ENCODE results near the gene SLCO2B1. TPM values are rescaled to one million over a fixed set of nuclear protein-coding genes. Genes with fewer than 3 reads are reported as not detected.
A peak's percentile ranks its signal among the peaks of the same experiment; 100 is the strongest.

The SLCO2B1 gene
- total RNA-seq, 4 donors from 2014 or later, result 51.5 to 151 (median 106) TPM

- DNase-seq (ENCODE audit: low spot score) (no peak), ATAC-seq (ENCODE audit: low FRiP score) (no peak)
- TF ChIP-seq, protein P1, sequence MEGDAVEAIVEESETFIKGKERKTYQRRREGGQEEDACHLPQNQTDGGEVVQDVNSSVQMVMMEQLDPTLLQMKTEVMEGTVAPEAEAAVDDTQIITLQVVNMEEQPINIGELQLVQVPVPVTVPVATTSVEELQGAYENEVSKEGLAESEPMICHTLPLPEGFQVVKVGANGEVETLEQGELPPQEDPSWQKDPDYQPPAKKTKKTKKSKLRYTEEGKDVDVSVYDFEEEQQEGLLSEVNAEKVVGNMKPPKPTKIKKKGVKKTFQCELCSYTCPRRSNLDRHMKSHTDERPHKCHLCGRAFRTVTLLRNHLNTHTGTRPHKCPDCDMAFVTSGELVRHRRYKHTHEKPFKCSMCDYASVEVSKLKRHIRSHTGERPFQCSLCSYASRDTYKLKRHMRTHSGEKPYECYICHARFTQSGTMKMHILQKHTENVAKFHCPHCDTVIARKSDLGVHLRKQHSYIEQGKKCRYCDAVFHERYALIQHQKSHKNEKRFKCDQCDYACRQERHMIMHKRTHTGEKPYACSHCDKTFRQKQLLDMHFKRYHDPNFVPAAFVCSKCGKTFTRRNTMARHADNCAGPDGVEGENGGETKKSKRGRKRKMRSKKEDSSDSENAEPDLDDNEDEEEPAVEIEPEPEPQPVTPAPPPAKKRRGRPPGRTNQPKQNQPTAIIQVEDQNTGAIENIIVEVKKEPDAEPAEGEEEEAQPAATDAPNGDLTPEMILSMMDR (IDR thresholded peaks at IDR 0.05), result no peak
Observed at GRCh38 chr11:75208446-75208845, 57.5 kb downstream of the SLCO2B1 start.

- ATAC-seq (ENCODE audit: low FRiP score) (no peak), DNase-seq (ENCODE audit: low spot score) (no peak)
- TF ChIP-seq, protein P1 (IDR thresholded peaks at IDR 0.05), result no peak
Observed at GRCh38 chr11:75212411-75212810, 61.5 kb downstream of the SLCO2B1 start.

DNA sequence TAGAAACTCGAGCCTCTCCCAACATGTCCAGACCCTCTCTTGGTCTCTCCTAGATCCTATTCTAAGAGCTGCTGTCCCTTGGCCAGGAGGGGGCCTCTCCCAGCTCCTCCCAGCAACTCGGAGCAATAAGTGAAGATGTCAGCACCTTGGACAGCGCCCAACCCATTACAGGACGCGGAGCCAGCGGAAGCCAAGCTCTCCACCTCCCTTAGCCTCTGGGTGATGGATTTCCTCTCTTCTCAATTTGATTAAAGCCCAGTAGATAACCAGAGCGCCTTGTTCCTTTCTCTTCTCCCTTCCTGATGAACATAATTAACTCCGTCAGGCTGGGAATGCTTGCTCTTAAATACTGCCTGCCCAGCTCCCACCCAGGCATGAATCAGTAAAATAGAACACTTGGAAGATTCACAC, 63.5 kb downstream of the SLCO2B1 start:
- peak; percentile 96 for DNase-seq (ENCODE audit: low spot score)
- peak; percentile 62 for ATAC-seq (ENCODE audit: low FRiP score)
- TF ChIP-seq, protein P1 (IDR thresholded peaks at IDR 0.05), result no peak

GRCh38 chr11:75214843-75215242, 63.9 kb downstream of the SLCO2B1 start:
- no peak for DNase-seq (ENCODE audit: low spot score)
- TF ChIP-seq, protein P1 (IDR thresholded peaks at IDR 0.05), result no peak
- ATAC-seq (ENCODE audit: low FRiP score), result no peak

- DNase-seq (ENCODE audit: low spot score), result no peak
- TF ChIP-seq, protein P1 (IDR thresholded peaks at IDR 0.05), result no peak
- ATAC-seq (ENCODE audit: low FRiP score), result no peak
Observed at GRCh38 chr11:75219869-75220268, 69.0 kb downstream of the SLCO2B1 start.

DNA sequence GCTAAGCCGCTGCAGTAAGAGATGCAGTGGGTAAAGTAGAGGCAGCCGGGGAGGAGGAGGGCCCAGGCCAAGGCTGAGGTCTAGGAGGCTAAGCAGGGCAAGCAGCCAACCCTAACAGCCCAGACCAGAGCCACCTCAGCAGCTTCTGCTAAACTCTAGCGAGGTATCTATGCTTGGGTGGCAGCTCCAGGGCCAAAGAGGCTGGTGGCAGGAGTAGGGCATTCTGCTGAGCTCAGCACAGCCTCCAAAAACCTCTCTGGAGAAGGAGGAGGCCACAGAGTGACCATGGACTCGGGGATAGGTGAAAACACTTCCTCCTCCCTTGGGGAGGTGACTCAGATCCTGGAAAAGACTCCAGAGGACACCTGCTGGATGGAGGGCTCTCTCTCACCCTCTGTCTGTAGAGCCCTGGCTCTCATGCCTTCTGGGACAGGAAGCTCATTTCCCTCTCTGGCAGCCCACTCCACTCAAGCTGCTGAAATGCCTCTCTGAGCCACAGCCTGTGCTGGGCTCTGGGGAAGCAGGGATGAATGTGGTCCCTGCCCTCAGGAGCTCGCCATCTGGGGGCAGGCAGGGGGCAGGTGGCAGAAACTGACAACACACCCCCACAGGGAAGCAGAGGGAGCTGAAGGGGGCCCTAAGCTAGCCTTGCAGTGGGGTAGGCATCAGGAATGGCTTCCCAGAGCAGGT, 73.2 kb downstream of the SLCO2B1 start:
- TF ChIP-seq, protein P1 (IDR thresholded peaks at IDR 0.05), result no peak
- DNase-seq (ENCODE audit: low spot score) (no peak), ATAC-seq (ENCODE audit: low FRiP score) (no peak)

DNA sequence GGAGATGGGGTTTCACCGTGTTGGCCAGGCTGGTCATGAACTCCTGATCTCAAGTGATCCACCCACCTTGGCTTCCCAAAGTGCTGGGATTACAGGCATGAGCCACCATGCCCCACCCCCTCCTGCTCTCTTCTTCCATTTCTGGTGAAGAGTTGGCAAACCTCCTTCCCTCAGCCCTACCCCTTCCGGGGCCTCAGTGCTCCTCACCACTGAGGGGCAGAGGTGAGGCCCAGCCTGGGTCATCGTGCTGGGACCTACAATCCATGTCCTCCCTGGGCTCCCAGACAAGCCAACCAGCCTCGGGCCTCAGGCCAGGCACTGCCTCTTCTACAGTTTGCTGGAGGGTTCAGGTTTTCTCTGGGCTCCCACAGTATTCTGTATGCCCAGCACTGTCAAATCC, 74.9 kb downstream of the SLCO2B1 start:
- peak; percentile 51 for ATAC-seq (ENCODE audit: low FRiP score)
- TF ChIP-seq, protein P1 (IDR thresholded peaks at IDR 0.05), result no peak
- no peak for DNase-seq (ENCODE audit: low spot score)
